HG02970 (cell line): ENCODE measurements around the gene B3GNT9.

Experiments used
- ATAC-seq: cut with Tn5 transposase; IDR thresholded peaks from one replicate; pipeline ENCODE4 v1.9.1; 2021; ENCODE audit warnings: mild to moderate bottlenecking, moderate library complexity, moderate number of reproducible peaks; ENCODE audit not compliant: unreplicated experiment, low FRiP score

B3GNT9 gene

GRCh38 chr16:67116388-67117311 is 34.1 kb downstream of the B3GNT9 start:
- no peak for ATAC-seq

- ATAC-seq, result no peak
These were observed 35.2 kb downstream of the B3GNT9 start for GRCh38 chr16:67115639-67116038.

GRCh38 chr16:67114793-67115192 is 36.0 kb downstream of the B3GNT9 start:
- ATAC-seq, result no peak

- ATAC-seq, result no peak
These were observed 38.0 kb downstream of the B3GNT9 start for GRCh38 chr16:67112591-67113399.

- no peak for ATAC-seq
These were observed 38.8 kb downstream of the B3GNT9 start for GRCh38 chr16:67111951-67112444.

GRCh38 chr16:67109407-67110135 is 41.2 kb downstream of the B3GNT9 start, which contains the start of gene PHAF1:
Gene PHAF1, plus strand, starts transcription at chr16:67109941. Its CDS starts 235 bp downstream, at chr16:67110176.
- ATAC-seq, result peak; percentile 92

GRCh38 chr16:67108931-67109406 is 41.8 kb downstream of the B3GNT9 start:
- ATAC-seq, result no peak

- no peak for ATAC-seq
These were observed 42.3 kb downstream of the B3GNT9 start for GRCh38 chr16:67108489-67108888.

- no peak for ATAC-seq
These were observed 44.9 kb downstream of the B3GNT9 start for GRCh38 chr16:67105881-67106280.

GRCh38 chr16:67105246-67105645 is 45.6 kb downstream of the B3GNT9 start:
- no peak for ATAC-seq

- no peak for ATAC-seq
These were observed 46.0 kb downstream of the B3GNT9 start for GRCh38 chr16:67104845-67105244.

- no peak for ATAC-seq
These were observed 46.7 kb downstream of the B3GNT9 start for GRCh38 chr16:67104061-67104460.

- no peak for ATAC-seq
These were observed 49.3 kb downstream of the B3GNT9 start for GRCh38 chr16:67101311-67102082.

- no peak for ATAC-seq
These were observed 50.1 kb downstream of the B3GNT9 start for GRCh38 chr16:67100569-67101310.

- no peak for ATAC-seq
These were observed 52.2 kb downstream of the B3GNT9 start for GRCh38 chr16:67098599-67098998.
